GM12801 (cell line): ENCODE results near the gene SLC6A3.

Source experiments
- CTCF ChIP-seq: IDR thresholded peaks from one replicate; pipeline ENCODE4 v1.5.1; 2011; ENCODE audit warnings: control low read depth; ENCODE audit not compliant: insufficient read length; ENCODE audit errors: extremely low read depth

SLC6A3 gene

GRCh38 chr5:1406681-1407640 is 38.3 kb downstream of the SLC6A3 start:
- TF ChIP-seq CTCF = no peak

- TF ChIP-seq CTCF = no peak
Observed at GRCh38 chr5:1405539-1406530, 39.4 kb downstream of the SLC6A3 start.

- TF ChIP-seq CTCF = no peak
Observed at GRCh38 chr5:1405121-1405520, 40.1 kb downstream of the SLC6A3 start.

GRCh38 chr5:1404062-1404461 is 41.2 kb downstream of the SLC6A3 start:
- no peak for TF ChIP-seq CTCF

GRCh38 chr5:1402611-1403255 is 42.5 kb downstream of the SLC6A3 start:
- no peak for TF ChIP-seq CTCF

- TF ChIP-seq CTCF = no peak
Observed at GRCh38 chr5:1401536-1402138, 43.6 kb downstream of the SLC6A3 start.
